Measurements from ENCODE around the gene FTO.

The FTO gene

GRCh38 chr16:54007504-54007903 lies 303.5 kb downstream of the FTO start:
- Histone ChIP-seq H3K4me1 (ENCODE audit: control insufficient read depth, insufficient read depth, low read length) (no peaks in the 10 kb centered on the region), H3K9me3 (ENCODE audit: control insufficient read depth, insufficient read depth, low read depth, low read length) (0 out of 2 replicates have a peak, but pooled peaks cover 6% of the 10 kb centered on the region), H3K27ac (ENCODE audit: low read depth, low read length) (no peak overlapping the region), H3K4me3 (ENCODE audit: low read depth, low read length) (no peak overlapping the region), H3K27me3 (ENCODE audit: control insufficient read depth, insufficient read depth, low read length) (no peaks in the 10 kb centered on the region), H3K36me3 (ENCODE audit: control insufficient read depth, insufficient read depth, low read length) (0 out of 2 replicates have a peak, but pooled peaks cover 2% of the 10 kb centered on the region), H3K9ac (ENCODE audit: low read length) (no peak overlapping the region)

- H3K36me3 ChIP-seq (ENCODE audit: control insufficient read depth, insufficient read depth, low read length): 0 out of 2 replicates have a peak, but pooled peaks cover 2% of the 10 kb centered on the region
- H3K9ac ChIP-seq (ENCODE audit: low read length): no peak overlapping the region
- no peaks in the 10 kb centered on the region for H3K27me3 ChIP-seq (ENCODE audit: control insufficient read depth, insufficient read depth, low read length)
- H3K27ac ChIP-seq (ENCODE audit: low read depth, low read length): no peak overlapping the region
- H3K4me1 ChIP-seq (ENCODE audit: control insufficient read depth, insufficient read depth, low read length): no peaks in the 10 kb centered on the region
- H3K4me3 ChIP-seq (ENCODE audit: low read depth, low read length): no peak overlapping the region
- peaks cover 11% of the 10 kb centered on the region for H3K9me3 ChIP-seq (ENCODE audit: control insufficient read depth, insufficient read depth, low read depth, low read length)
Observed at GRCh38 chr16:54009464-54010176, 305.7 kb downstream of the FTO start.

GRCh38 chr16:54015147-54015546 lies 311.2 kb downstream of the FTO start:
- Histone ChIP-seq H3K9me3 (ENCODE audit: control insufficient read depth, insufficient read depth, low read depth, low read length) (peaks cover 11% of the 10 kb centered on the region), H3K4me1 (ENCODE audit: control insufficient read depth, insufficient read depth, low read length) (peaks cover 12% of the 10 kb centered on the region; the same call in 1 of the 2 replicates), H3K36me3 (ENCODE audit: control insufficient read depth, insufficient read depth, low read length) (0 out of 2 replicates have a peak, but pooled peaks cover 2% of the 10 kb centered on the region), H3K9ac (ENCODE audit: low read length) (no peak overlapping the region), H3K27ac (ENCODE audit: low read depth, low read length) (no peak overlapping the region), H3K27me3 (ENCODE audit: control insufficient read depth, insufficient read depth, low read length) (no peaks in the 10 kb centered on the region), H3K4me3 (ENCODE audit: low read depth, low read length) (no peak overlapping the region)

- H3K27ac ChIP-seq (ENCODE audit: low read depth, low read length): no peak overlapping the region
- no peaks in the 10 kb centered on the region for H3K9me3 ChIP-seq (ENCODE audit: control insufficient read depth, insufficient read depth, low read depth, low read length)
- no peaks in the 10 kb centered on the region for H3K36me3 ChIP-seq (ENCODE audit: control insufficient read depth, insufficient read depth, low read length)
- peaks cover 2% of the 10 kb centered on the region; the same call in 1 of the 2 replicates for H3K4me1 ChIP-seq (ENCODE audit: control insufficient read depth, insufficient read depth, low read length)
- no peak overlapping the region for H3K9ac ChIP-seq (ENCODE audit: low read length)
- H3K27me3 ChIP-seq (ENCODE audit: control insufficient read depth, insufficient read depth, low read length): no peaks in the 10 kb centered on the region
- no peak overlapping the region for H3K4me3 ChIP-seq (ENCODE audit: low read depth, low read length)
Observed at GRCh38 chr16:54022362-54022761, 318.4 kb downstream of the FTO start.

GRCh38 chr16:54026456-54026855 lies 322.5 kb downstream of the FTO start:
- Histone ChIP-seq H3K27me3 (ENCODE audit: control insufficient read depth, insufficient read depth, low read length) (no peaks in the 10 kb centered on the region), H3K27ac (ENCODE audit: low read depth, low read length) (no peak overlapping the region), H3K4me3 (ENCODE audit: low read depth, low read length) (no peak overlapping the region), H3K9me3 (ENCODE audit: control insufficient read depth, insufficient read depth, low read depth, low read length) (peaks cover 9% of the 10 kb centered on the region), H3K36me3 (ENCODE audit: control insufficient read depth, insufficient read depth, low read length) (no peaks in the 10 kb centered on the region), H3K4me1 (ENCODE audit: control insufficient read depth, insufficient read depth, low read length) (no peaks in the 10 kb centered on the region), H3K9ac (ENCODE audit: low read length) (no peak overlapping the region)

- Histone ChIP-seq H3K4me3 (ENCODE audit: low read depth, low read length) (no peak overlapping the region), H3K27me3 (ENCODE audit: control insufficient read depth, insufficient read depth, low read length) (no peaks in the 10 kb centered on the region), H3K36me3 (ENCODE audit: control insufficient read depth, insufficient read depth, low read length) (no peaks in the 10 kb centered on the region), H3K9me3 (ENCODE audit: control insufficient read depth, insufficient read depth, low read depth, low read length) (peaks cover 14% of the 10 kb centered on the region), H3K9ac (ENCODE audit: low read length) (no peak overlapping the region), H3K27ac (ENCODE audit: low read depth, low read length) (no peak overlapping the region), H3K4me1 (ENCODE audit: control insufficient read depth, insufficient read depth, low read length) (no peaks in the 10 kb centered on the region)
Observed at GRCh38 chr16:54027062-54027461, 323.1 kb downstream of the FTO start.

- no peak overlapping the region for H3K4me3 ChIP-seq (ENCODE audit: low read depth, low read length)
- peaks cover 15% of the 10 kb centered on the region for H3K9me3 ChIP-seq (ENCODE audit: control insufficient read depth, insufficient read depth, low read depth, low read length)
- H3K36me3 ChIP-seq (ENCODE audit: control insufficient read depth, insufficient read depth, low read length): no peaks in the 10 kb centered on the region
- H3K9ac ChIP-seq (ENCODE audit: low read length): no peak overlapping the region
- H3K27ac ChIP-seq (ENCODE audit: low read depth, low read length): no peak overlapping the region
- no peaks in the 10 kb centered on the region for H3K27me3 ChIP-seq (ENCODE audit: control insufficient read depth, insufficient read depth, low read length)
- H3K4me1 ChIP-seq (ENCODE audit: control insufficient read depth, insufficient read depth, low read length): no peaks in the 10 kb centered on the region
Observed at GRCh38 chr16:54027558-54027957, 323.6 kb downstream of the FTO start.

- Histone ChIP-seq H3K4me1 (ENCODE audit: control insufficient read depth, insufficient read depth, low read length) (no peaks in the 10 kb centered on the region), H3K27me3 (ENCODE audit: control insufficient read depth, insufficient read depth, low read length) (no peaks in the 10 kb centered on the region), H3K4me3 (ENCODE audit: low read depth, low read length) (no peak overlapping the region), H3K36me3 (ENCODE audit: control insufficient read depth, insufficient read depth, low read length) (no peaks in the 10 kb centered on the region), H3K9me3 (ENCODE audit: control insufficient read depth, insufficient read depth, low read depth, low read length) (peaks cover 15% of the 10 kb centered on the region), H3K27ac (ENCODE audit: low read depth, low read length) (no peak overlapping the region), H3K9ac (ENCODE audit: low read length) (no peak overlapping the region)
Observed at GRCh38 chr16:54027995-54028394, 324.0 kb downstream of the FTO start.

GRCh38 chr16:54030451-54030850 lies 326.5 kb downstream of the FTO start:
- Histone ChIP-seq H3K4me3 (ENCODE audit: low read depth, low read length) (no peak overlapping the region), H3K9ac (ENCODE audit: low read length) (no peak overlapping the region), H3K27ac (ENCODE audit: low read depth, low read length) (no peak overlapping the region), H3K36me3 (ENCODE audit: control insufficient read depth, insufficient read depth, low read length) (no peaks in the 10 kb centered on the region), H3K9me3 (ENCODE audit: control insufficient read depth, insufficient read depth, low read depth, low read length) (peaks cover 15% of the 10 kb centered on the region), H3K27me3 (ENCODE audit: control insufficient read depth, insufficient read depth, low read length) (no peaks in the 10 kb centered on the region), H3K4me1 (ENCODE audit: control insufficient read depth, insufficient read depth, low read length) (no peaks in the 10 kb centered on the region)

GRCh38 chr16:54031107-54031760 lies 327.3 kb downstream of the FTO start:
- Histone ChIP-seq H3K27ac (ENCODE audit: low read depth, low read length) (no peak overlapping the region), H3K9me3 (ENCODE audit: control insufficient read depth, insufficient read depth, low read depth, low read length) (peaks cover 15% of the 10 kb centered on the region), H3K36me3 (ENCODE audit: control insufficient read depth, insufficient read depth, low read length) (no peaks in the 10 kb centered on the region)

GRCh38 chr16:54033747-54034146 lies 329.8 kb downstream of the FTO start:
- Histone ChIP-seq H3K27ac (ENCODE audit: low read depth, low read length) (no peak overlapping the region), H3K36me3 (ENCODE audit: control insufficient read depth, insufficient read depth, low read length) (no peaks in the 10 kb centered on the region), H3K9ac (ENCODE audit: low read length) (no peak overlapping the region), H3K4me3 (ENCODE audit: low read depth, low read length) (no peak overlapping the region), H3K4me1 (ENCODE audit: control insufficient read depth, insufficient read depth, low read length) (no peaks in the 10 kb centered on the region), H3K9me3 (ENCODE audit: control insufficient read depth, insufficient read depth, low read depth, low read length) (peaks cover 17% of the 10 kb centered on the region), H3K27me3 (ENCODE audit: control insufficient read depth, insufficient read depth, low read length) (no peaks in the 10 kb centered on the region)

More at GRCh38 chr16:54031107-54031760, 327.3 kb downstream of the FTO start:
- Histone ChIP-seq H3K9ac (ENCODE audit: low read length) (no peak overlapping the region), H3K4me3 (ENCODE audit: low read depth, low read length) (no peak overlapping the region), H3K4me1 (ENCODE audit: control insufficient read depth, insufficient read depth, low read length) (no peaks in the 10 kb centered on the region), H3K27me3 (ENCODE audit: control insufficient read depth, insufficient read depth, low read length) (no peaks in the 10 kb centered on the region)

Measured in HUES6 (cell line).